NCI-H2029 treated with DMSO at 0.1 percent for 48 hours (cell line): ENCODE measurements around the gene TAGLN3.

Source experiments
- DNase-seq: peaks from one replicate; lab custom pipeline; 2025; lab: John Stamatoyannopoulos, UW

The TAGLN3 gene

DNA sequence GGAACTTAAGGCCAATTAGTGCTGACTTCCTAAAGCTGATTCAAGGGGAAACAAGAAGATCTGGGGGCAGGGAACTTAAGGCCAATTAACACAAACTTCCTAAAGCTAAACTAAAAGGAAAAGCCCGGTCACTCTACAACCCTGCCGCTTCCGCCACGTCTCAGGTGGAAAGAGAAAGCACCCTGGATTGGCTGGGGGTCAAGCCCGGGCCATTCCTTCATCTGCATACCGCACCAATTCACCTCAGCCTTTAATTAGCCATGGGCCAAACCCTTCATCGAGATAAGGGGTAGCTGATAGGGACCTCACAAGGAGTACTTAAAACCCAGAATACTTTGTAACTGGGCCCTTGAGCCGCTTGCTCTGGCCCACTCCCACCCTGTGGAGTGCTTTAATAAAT, 50.2 kb downstream of the TAGLN3 start:
- no peak for DNase-seq

GRCh38 chr3:112053229-112053628, 54.5 kb downstream of the TAGLN3 start:
- no peak for DNase-seq

DNA sequence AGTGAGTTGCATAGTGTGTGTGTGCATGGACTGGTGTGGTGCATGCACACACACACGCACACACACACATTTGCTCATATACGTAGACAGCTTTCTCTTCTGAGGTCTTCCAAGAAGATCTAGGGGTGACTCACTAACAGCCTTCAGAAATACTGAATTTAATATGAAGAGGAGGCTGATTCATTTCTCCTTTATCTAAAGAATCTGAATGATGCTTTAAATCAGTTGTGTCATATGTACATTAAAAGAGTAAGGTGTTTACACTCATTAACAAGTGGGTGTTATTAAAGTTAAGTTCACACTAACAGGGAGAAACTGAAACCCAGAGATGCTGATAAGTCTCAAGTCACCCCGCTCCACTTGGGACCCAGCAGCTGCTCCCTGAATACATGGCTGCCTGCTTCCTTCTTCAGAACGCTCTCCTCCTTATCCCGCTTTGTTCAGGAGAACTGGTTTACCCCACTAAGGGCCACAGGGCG, 57.8 kb downstream of the TAGLN3 start:
- no peak for DNase-seq

DNA sequence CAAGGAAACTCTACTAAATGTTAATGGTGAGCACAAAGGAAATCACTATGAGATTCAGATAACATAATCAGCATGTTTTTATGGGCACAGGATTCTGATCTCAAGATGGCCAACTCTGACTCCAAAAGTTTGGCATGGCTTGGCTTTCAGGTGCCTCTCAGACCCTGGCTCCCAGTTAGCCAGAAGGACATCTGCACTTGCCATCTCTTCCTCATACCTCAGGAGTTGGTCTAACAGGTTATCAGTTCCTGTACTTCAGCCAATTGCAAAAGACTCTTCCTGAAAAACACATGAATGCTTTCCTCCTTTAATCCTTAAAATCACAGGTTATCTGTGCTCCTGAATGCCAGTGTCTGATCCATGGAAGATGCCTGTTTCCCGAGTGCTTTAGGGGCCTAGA, 60.8 kb downstream of the TAGLN3 start:
- DNase-seq: no peak

- no peak for DNase-seq
These were observed 62.4 kb downstream of the TAGLN3 start for GRCh38 chr3:112061152-112061551.
